DND-41 (cell line): ENCODE measurements around the gene PILRA.
"Not testable (repeated sequence)": the region's sequence is repeated elsewhere in the genome, so short reads cannot be mapped to it uniquely, and the experiment has no call there.

ENCODE experiments used
- EZH2 ChIP-seq: IDR thresholded peaks from 3 replicates; pipeline ENCODE4 v1.6.1; 2012; ENCODE audit warnings: borderline replicate concordance, low read depth, mild to moderate bottlenecking, moderate library complexity, low read length, inconsistent platforms; ENCODE audit not compliant: severe bottlenecking
- TF ChIP-seq, protein P1 (sequence below): IDR thresholded peaks from 2 replicates; pipeline ENCODE4 v1.5.1; 2012; ENCODE audit warnings: borderline replicate concordance, low read length, moderate library complexity, mild to moderate bottlenecking; ENCODE audit not compliant: poor library complexity, severe bottlenecking; ENCODE audit errors: extremely low read depth

DNA sequence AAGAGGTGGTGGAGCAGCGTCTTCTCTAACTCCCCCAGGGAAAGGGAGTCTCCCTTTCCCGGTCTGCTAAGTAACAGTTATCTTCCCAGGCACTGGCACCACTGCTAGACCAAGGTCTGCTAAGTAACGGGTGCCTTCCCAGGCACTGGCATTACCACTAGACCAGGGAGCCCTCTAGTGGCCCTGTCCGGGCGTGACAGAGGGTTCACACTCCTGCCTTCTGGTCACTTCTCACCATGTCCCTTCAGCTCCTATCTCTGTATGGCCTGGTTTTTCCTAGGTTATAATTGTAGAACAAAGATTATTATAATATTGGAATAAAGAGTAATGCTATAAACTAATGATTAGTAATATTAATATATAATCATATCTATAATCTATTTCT is 28.0 kb upstream of the PILRA start:
- TF ChIP-seq, protein P1, sequence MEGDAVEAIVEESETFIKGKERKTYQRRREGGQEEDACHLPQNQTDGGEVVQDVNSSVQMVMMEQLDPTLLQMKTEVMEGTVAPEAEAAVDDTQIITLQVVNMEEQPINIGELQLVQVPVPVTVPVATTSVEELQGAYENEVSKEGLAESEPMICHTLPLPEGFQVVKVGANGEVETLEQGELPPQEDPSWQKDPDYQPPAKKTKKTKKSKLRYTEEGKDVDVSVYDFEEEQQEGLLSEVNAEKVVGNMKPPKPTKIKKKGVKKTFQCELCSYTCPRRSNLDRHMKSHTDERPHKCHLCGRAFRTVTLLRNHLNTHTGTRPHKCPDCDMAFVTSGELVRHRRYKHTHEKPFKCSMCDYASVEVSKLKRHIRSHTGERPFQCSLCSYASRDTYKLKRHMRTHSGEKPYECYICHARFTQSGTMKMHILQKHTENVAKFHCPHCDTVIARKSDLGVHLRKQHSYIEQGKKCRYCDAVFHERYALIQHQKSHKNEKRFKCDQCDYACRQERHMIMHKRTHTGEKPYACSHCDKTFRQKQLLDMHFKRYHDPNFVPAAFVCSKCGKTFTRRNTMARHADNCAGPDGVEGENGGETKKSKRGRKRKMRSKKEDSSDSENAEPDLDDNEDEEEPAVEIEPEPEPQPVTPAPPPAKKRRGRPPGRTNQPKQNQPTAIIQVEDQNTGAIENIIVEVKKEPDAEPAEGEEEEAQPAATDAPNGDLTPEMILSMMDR = peak; percentile 46
- not testable (repeated sequence) for TF ChIP-seq EZH2
